ENCODE data around the gene RLN1.
"Not testable (repeated sequence)": the region's sequence is repeated elsewhere in the genome, so short reads cannot be mapped to it uniquely, and the experiment has no call there.

- peak in 1 of 2 experiments; percentile 59; a peak in 1 of 4 replicates for TF ChIP-seq REST (IDR thresholded peaks at IDR 0.05; ENCODE audit: insufficient read depth in 1 of 2, low read depth in 2 of 2, low read length in 2 of 2)
- TF ChIP-seq POLR2AphosphoS5 (IDR thresholded peaks at IDR 0.05; ENCODE audit: low read depth, low read length); SIN3A (IDR thresholded peaks at IDR 0.05; ENCODE audit: borderline replicate concordance, insufficient read depth, low read length): not testable (repeated sequence)
Measured at GRCh38 chr9:5321601-5322000, 18.1 kb downstream of the RLN1 start.

All from PFSK-1 (cell line).